HEK293 (cell line): Measurements from ENCODE around the gene FRYL.

ENCODE experiments used
- CTCF ChIA-PET: fragments of 350-600 bp; formaldehyde crosslinking; extraction: SDS; loops from one replicate; lab custom pipeline; 2021; ENCODE audit warnings: antibody characterized with exemption; lab: Yijun Ruan, JAX
- POLR2A ChIA-PET: fragments of 300-600 bp; formaldehyde crosslinking; extraction: SDS; loops from one replicate; lab custom pipeline; 2020; ENCODE audit warnings: antibody characterized with exemption, inconsistent platforms; lab: Yijun Ruan, JAX
- H3K27ac ChIP-seq: fragments of 200-500 bp; sonication (Bioruptor generic); 2 replicates; pipeline ENCODE4 v1.5.1; 2014; ENCODE audit warnings: low read depth, low read length, control low read depth, inconsistent platforms; ENCODE audit errors: extremely low read depth
- H3K36me3 ChIP-seq, 2 experiments: fragments of 200-500 bp in 1 of 2; sonication (Bioruptor generic) in 1 of 2; 1 replicate in 1 of 2; 2 replicates in 1 of 2; pipeline ENCODE4 v1.5.1; 2014 to 2017; ENCODE audit warnings: inconsistent platforms in 2 of 2, low read length in 2 of 2; ENCODE audit not compliant: control insufficient read depth in 2 of 2, insufficient read depth in 1 of 2
- H3K4me1 ChIP-seq: fragments of 200-500 bp; sonication (Bioruptor generic); 2 replicates; pipeline ENCODE4 v1.5.1; 2014; ENCODE audit warnings: mild to moderate bottlenecking, low read length, inconsistent platforms; ENCODE audit not compliant: control insufficient read depth, insufficient read depth
- H3K4me3 ChIP-seq: 2 replicates; pipeline ENCODE4 v1.5.1; 2011; ENCODE audit warnings: low read depth, mild to moderate bottlenecking, control low read depth, low read length, moderate library complexity
- H3K9me3 ChIP-seq: fragments of 200-500 bp; sonication (Bioruptor generic); 2 replicates; pipeline ENCODE4 v1.5.1; 2014; ENCODE audit warnings: low read depth, low read length, inconsistent platforms; ENCODE audit not compliant: control insufficient read depth, insufficient read depth
- GLI2 ChIP-seq: fragments of 450-650 bp; formaldehyde crosslinking; IDR thresholded peaks from 2 replicates; pipeline ENCODE4; 2017; ENCODE audit warnings: missing biosample characterization, missing genetic modification characterization, low read depth, borderline replicate concordance
- MZF1 ChIP-seq: fragments of 450-650 bp; formaldehyde crosslinking; IDR thresholded peaks from 2 replicates; pipeline ENCODE4 v1.5.1; 2017; ENCODE audit warnings: missing biosample characterization, missing genetic modification characterization, borderline replicate concordance
- SCRT1 ChIP-seq: fragments of 450-650 bp; formaldehyde crosslinking; IDR thresholded peaks from 2 replicates; pipeline ENCODE4 v1.5.1; 2016; ENCODE audit warnings: missing biosample characterization, missing genetic modification characterization, borderline replicate concordance
- TCF7L2 ChIP-seq: IDR thresholded peaks from 2 replicates; pipeline ENCODE4 v1.6.1; 2011; ENCODE audit warnings: low read depth, mild to moderate bottlenecking, inconsistent platforms, low read length, moderate library complexity, borderline replicate concordance
- ZNF341 ChIP-seq: fragments of 450-650 bp; formaldehyde crosslinking; IDR thresholded peaks from 2 replicates; pipeline ENCODE4; 2016; ENCODE audit warnings: low read depth, missing biosample characterization, missing genetic modification characterization
- ZNF423 ChIP-seq: fragments of 450-650 bp; formaldehyde crosslinking; IDR thresholded peaks from 2 replicates; pipeline ENCODE4 v1.5.1; 2016; ENCODE audit warnings: missing biosample characterization, missing genetic modification characterization
- ZNF488 ChIP-seq: fragments of 450-650 bp; formaldehyde crosslinking; IDR thresholded peaks from 2 replicates; pipeline ENCODE4 v1.5.1; 2016; ENCODE audit warnings: missing biosample characterization, missing genetic modification characterization
- ZNF518A ChIP-seq: fragments of 450-650 bp; formaldehyde crosslinking; conservative IDR thresholded peaks from 2 replicates; pipeline ENCODE4 v1.5.1; 2016; ENCODE audit warnings: low read depth, missing biosample characterization, missing genetic modification characterization
- ZNF701 ChIP-seq: fragments of 450-650 bp; formaldehyde crosslinking; IDR thresholded peaks from 2 replicates; pipeline ENCODE4 v1.5.1; 2016; ENCODE audit warnings: missing biosample characterization, missing genetic modification characterization
- ZNF830 ChIP-seq: fragments of 450-650 bp; IDR thresholded peaks from 2 replicates; pipeline ENCODE4 v1.5.0; 2018; ENCODE audit warnings: missing biosample characterization, missing genetic modification characterization, low read depth, mild to moderate bottlenecking, moderate library complexity
- TF ChIP-seq, protein P1 (sequence below): fragments of 450-650 bp; formaldehyde crosslinking; IDR thresholded peaks from 2 replicates; pipeline ENCODE4 v1.5.1; 2017; ENCODE audit warnings: missing biosample characterization, missing genetic modification characterization

FRYL gene

DNA sequence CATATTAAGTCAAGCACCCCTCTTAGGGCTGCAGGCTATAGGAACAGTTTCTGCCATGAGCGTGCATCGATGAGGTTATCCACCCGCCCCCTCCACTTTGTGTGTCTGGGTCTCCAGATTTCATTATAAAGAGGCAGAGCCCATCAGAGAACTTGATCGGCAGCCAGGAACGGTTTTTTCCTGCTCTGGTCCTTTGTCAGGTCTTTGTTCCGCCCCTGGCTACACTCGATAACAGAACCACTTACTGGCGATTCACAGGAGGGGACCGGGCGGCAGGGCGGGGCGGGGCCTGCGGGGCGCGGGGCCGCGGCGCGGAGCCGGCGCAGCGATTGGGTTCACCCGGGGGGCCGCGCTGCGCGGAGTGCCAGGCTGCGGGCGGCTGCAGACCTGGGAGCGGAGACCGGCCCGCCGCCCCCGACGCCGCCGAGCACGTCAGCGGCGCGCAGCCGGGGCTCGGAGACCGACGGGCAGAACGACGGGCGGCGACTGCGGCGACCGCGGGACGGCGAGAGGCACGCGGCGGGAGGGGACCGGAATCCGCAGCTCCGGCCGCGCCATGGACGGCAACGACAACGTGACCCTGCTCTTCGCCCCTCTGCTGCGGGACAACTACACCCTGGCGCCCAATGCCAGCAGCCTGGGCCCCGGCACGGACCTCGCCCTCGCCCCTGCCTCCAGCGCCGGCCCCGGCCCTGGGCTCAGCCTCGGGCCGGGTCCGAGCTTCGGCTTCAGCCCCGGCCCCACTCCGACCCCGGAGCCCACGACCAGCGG lies 296.9 kb downstream of the FRYL start, which contains the start of gene SLC10A4 (continued):
- no peak for TF ChIP-seq ZNF830
- TF ChIP-seq ZNF423 = no peak
- no peak for TF ChIP-seq ZNF518A (tag by site-specific recombination)

- Histone ChIP-seq H3K27ac (no peak overlapping the region), H3K4me3 (no peak overlapping the region), H3K9me3 (no peaks in the 10 kb centered on the region), H3K4me1 (0 out of 2 replicates have a peak, but pooled peaks cover 2% of the 10 kb centered on the region), H3K36me3 (no peaks in the 10 kb centered on the region)
- no peak for TF ChIP-seq ZNF341 (tag by site-specific recombination)
- ChIA-PET POLR2A (no interaction called here), CTCF (interaction anchor here (0.6 kb wide), 1 partner anchor 343 kb away, joined by 4 read pairs; no protein-coding TSS in a partner anchor)
Measured at GRCh38 chr4:48481581-48481980, 298.5 kb downstream of the FRYL start.

- CTCF ChIA-PET = no interaction called here
- H3K4me3 ChIP-seq = no peak overlapping the region
- no peak overlapping the region for H3K27ac ChIP-seq
- H3K4me1 ChIP-seq = 0 out of 2 replicates have a peak, but pooled peaks cover 2% of the 10 kb centered on the region
- no peaks in the 10 kb centered on the region for H3K36me3 ChIP-seq
- H3K9me3 ChIP-seq = no peaks in the 10 kb centered on the region
- POLR2A ChIA-PET = no interaction called here
- no peak for TF ChIP-seq TCF7L2
Measured at GRCh38 chr4:48478273-48478672, 301.8 kb downstream of the FRYL start.

DNA sequence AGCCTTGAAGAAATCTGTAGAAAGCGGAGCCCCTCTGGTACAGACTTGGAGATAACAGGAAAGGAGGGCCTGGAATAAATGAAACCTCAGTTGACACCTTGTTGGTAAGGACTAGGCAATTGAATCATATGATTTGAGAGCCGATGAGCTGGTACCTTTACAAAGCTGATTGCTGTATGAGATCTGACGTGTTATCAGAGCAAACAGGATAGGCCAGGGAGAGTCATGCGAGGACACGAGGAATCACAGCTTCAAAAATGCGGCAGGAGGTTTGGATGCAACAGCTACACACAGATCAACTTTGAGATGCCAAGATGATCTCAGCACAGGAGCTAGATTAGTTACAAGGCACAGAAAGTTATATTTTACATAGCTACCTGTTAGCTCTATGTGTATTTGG lies 304.3 kb downstream of the FRYL start:
- Histone ChIP-seq H3K4me1 (no peaks in the 10 kb centered on the region), H3K4me3 (no peak overlapping the region), H3K27ac (no peak overlapping the region), H3K9me3 (no peaks in the 10 kb centered on the region), H3K36me3 (no peaks in the 10 kb centered on the region)
- CTCF ChIA-PET = interaction anchor here (0.5 to 1.1 kb wide), 3 partner anchors 9 to 790 kb away, joined by 3 read pairs; no protein-coding TSS in a partner anchor
- TF ChIP-seq ZNF488 (no peak), MZF1 (tag by site-specific recombination) (no peak), GLI2 (no peak), ZNF701 (tag by site-specific recombination) (no peak), SCRT1 (no peak)
- TF ChIP-seq, protein P1, sequence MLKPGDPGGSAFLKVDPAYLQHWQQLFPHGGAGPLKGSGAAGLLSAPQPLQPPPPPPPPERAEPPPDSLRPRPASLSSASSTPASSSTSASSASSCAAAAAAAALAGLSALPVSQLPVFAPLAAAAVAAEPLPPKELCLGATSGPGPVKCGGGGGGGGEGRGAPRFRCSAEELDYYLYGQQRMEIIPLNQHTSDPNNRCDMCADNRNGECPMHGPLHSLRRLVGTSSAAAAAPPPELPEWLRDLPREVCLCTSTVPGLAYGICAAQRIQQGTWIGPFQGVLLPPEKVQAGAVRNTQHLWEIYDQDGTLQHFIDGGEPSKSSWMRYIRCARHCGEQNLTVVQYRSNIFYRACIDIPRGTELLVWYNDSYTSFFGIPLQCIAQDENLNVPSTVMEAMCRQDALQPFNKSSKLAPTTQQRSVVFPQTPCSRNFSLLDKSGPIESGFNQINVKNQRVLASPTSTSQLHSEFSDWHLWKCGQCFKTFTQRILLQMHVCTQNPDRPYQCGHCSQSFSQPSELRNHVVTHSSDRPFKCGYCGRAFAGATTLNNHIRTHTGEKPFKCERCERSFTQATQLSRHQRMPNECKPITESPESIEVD (tag by site-specific recombination) = no peak
- POLR2A ChIA-PET = no interaction called here
